Frontal cortex (tissue), 4 donors: ENCODE measurements around the gene MAP4K3. TPM values are rescaled to one million over a fixed set of nuclear protein-coding genes. Genes with fewer than 3 reads are reported as not detected.
A peak's percentile ranks its signal among the peaks of the same experiment; 100 is the strongest.
"Not testable (repeated sequence)": the region's sequence is repeated elsewhere in the genome, so short reads cannot be mapped to it uniquely, and the experiment has no call there.

ENCODE experiments used
- DNase-seq, 2 donors: peaks; one replicate each; pipeline ENCODE4 v3.0.0; 2012; ENCODE audit warnings: low spot score in 2 of 2
- FAIRE-seq: peaks from 2 replicates; lab custom pipeline; 2012; peaks lifted over from hg19 to GRCh38; lab: Jason Lieb, UNC
- total RNA-seq: library from RNA; depleted of rRNA; stranded (reverse); fragments of >200 nt; gene quantifications from one replicate; pipeline ENCODE4 v1.2.3, GENCODE V29; 2014
- donor health status: control.
- donor health status: control.
- donor health status: control.

MAP4K3 gene
- total RNA-seq, 1 donor from 2014 or later, result 104 TPM

DNA sequence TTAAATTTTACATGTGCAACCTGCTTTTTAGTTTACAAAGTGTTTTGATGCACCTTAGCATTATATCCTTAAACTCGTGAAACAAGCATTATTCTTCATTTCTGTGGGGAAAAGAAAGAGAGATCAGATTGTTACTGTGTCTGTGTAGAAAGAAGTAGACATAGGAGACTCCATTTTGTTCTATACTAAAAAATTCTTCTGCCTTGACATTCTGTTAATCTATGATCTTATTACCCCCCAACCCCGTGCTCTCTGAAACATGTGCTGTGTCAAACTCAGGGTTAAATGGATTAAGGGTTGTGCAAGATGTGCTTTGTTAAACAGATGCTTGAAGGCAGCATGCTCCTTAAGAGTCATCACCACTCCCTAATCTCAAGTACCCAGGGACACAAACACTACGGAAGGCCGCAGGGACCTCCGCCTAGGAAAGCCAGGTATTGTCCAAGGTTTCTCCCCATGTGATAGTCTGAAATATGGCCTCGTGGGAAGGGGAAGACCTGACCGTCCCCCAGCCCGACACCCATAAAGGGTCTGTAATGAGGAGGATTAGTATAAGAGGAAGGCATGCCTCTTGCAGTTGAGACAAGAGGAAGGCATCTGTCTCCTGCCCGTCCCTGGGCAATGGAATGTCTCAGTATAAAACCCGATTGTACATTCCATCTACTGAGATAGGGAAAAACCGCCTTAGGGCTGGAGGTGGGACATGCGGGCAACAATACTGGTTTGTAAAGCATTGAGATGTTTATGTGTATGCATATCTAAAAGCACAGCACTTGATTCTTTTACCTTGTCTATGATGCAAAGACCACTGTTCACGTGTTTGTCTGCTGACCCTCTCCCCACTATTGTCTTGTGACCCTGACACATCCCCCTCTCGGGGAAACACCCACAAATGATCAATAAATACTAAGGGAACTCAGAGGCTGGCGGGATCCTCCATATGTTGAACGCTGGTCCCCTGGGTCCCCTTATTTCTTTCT is 115.7 kb downstream of the MAP4K3 start:
- not testable (repeated sequence) for DNase-seq, FAIRE-seq

DNA sequence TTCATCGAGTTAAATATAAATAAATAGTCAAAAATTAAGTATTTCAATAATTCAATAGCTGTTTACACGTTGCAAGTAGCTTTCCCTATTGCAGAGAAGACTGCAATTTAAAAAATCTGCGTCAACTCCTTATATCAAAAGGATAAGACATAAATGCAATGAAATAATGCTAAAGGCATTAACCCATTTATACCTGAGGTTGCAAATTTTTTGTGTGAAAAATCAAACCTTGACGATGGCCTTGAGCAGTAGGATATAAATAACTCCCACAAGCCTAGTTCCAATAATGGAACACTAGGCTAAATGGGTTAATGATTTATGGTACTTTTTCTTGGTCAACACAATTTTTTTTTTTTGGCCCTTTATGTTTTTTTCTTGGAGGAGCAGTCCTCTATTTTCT is 116.9 kb downstream of the MAP4K3 start:
- no peak for FAIRE-seq
- no peak for DNase-seq

DNA sequence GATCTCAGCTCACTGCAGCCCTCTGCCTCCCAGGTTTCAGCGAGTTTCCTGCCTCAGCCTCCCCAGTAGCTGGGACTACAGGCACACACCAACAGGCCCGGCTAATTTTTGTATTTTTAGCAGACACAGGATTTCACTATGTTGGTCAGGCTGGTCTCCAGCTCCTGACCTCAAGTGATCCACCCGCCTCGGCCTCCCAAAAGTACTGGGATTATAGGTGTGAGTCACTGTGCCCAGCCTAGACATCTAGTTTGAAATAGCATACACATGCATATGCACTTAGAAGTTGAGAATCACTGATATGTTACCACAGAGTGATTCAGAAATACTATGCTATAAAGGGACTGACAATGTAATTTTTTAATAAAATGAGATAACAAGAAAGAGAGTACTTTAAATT is 123.5 kb downstream of the MAP4K3 start:
- no peak for DNase-seq
- no peak for FAIRE-seq

DNA sequence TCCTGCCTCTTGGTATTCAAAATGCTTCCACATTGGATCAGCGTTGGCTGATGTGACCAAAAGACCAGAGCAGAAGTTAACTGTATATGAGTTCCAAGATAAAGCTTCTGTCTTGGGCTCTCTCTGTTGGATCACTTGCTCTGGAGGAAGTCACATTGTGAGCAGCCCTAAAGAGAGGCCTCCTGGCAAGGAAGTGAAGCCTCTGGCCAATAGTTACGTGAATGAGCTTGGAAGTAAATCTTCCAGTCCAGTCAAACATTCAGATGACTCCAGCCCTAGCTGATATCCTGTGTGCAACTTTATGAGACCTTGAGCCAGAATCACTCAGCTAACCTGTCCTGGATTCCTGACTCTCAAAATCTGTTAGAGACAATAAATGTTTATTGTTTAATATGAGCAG is 125.6 kb downstream of the MAP4K3 start:
- DNase-seq (no peak), FAIRE-seq (no peak)

DNA sequence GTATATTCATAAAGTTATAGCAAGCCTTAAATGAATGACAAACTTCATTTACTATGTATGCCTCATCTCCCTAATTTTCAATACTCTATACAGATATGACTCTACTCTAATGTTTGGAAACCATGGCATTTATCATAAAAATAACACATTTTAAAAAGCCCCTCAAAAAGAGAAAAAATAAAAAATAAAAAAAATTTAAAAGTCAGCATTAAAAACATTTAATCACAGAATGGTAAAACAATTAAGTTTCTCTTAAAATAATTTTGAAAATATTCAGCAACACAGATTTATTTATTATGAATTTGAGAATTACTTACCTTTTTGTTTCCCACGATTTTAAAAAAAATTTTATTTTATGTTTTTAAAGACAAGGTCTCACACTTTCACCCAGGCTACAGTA is 128.3 kb downstream of the MAP4K3 start:
- DNase-seq (no peak), FAIRE-seq (peak; percentile 82)

DNA sequence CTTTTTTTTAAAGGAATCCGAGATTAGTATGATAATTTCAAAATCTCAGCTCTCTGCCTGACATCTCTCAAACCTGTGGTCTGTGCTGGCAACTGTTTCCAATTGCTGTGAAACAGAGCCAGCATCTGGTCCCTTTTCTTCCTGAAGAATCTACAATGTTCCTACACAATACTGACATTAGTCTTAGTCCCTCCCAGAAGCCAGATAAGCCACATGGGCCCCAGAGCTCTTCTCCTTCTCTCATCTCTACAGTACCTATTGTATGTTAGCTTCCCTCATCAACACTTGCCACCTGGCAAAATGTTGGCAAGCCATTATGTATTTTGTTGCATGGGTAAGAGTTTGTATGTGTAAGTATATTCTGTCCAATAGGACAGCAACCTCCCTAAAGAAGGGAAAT is 130.5 kb downstream of the MAP4K3 start:
- no peak for DNase-seq
- no peak for FAIRE-seq

GRCh38 chr2:39304729-39305128 is 132.4 kb downstream of the MAP4K3 start:
- FAIRE-seq (no peak), DNase-seq (no peak)

DNA sequence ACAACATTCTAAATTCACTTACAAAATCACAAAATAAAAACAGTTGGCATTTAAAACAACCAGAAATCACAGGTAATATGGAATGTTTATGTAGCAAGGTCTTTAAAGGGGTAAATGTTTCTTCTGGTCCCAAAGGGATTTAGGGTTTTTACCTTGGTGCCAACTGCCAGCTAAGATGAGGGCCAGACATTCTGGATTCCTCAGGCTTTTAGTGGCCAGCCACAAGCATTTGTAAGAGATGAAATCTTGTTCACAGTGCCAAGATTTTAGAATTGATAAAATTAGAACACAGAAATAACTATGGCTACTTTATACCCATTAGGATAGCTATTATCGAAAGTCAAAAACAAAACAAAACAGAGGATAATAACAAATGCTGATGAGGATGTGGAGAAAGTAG is 132.9 kb downstream of the MAP4K3 start:
- FAIRE-seq, result no peak
- no peak for DNase-seq

DNA sequence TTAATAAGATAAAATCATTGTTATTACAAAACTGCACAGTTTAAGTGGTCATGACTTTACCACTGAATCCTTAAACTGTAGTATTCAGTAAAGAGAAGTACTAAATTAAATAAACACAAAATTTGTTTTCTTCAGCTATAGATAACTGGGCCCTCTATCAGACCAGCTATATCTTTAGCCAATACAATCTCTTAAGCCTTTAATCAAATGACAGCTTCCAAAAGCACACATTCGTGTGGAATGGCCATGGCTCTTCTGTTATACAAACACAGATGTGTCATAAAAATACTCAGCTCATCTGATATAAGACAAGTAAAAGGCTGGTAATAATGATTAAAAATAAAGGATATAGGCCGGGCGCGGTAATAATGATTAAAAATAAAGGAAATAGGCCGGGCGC is 135.7 kb downstream of the MAP4K3 start:
- FAIRE-seq (no peak), DNase-seq (no peak)

GRCh38 chr2:39300044-39300978 is 136.8 kb downstream of the MAP4K3 start:
- FAIRE-seq (peak; percentile 75), DNase-seq (no peak)

DNA sequence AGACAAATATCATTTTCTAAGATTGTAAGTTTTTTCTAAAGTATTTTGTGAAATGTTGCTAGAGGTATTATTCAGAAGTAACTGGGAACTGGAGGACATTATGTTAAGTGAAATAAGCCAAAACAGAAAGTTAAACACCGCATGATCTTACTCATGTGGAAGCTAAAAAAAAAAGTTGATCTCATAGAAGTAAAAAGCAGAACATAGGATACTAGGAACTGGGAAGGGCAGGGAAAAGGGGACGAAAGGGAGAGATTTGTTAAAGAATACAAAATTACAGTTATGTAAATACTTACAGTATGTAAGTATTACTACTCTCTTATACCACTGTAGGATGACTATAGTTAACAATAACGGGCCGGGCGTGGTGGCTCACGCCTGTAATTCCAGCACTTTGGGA is 146.7 kb downstream of the MAP4K3 start:
- DNase-seq, result no peak
- no peak for FAIRE-seq

- no peak for DNase-seq
- FAIRE-seq, result no peak
These were observed 147.5 kb downstream of the MAP4K3 start for GRCh38 chr2:39289609-39290008.

- no peak for DNase-seq
These were observed 153.5 kb downstream of the MAP4K3 start for GRCh38 chr2:39283561-39283960.

GRCh38 chr2:39281391-39281790 is 155.7 kb downstream of the MAP4K3 start:
- FAIRE-seq (no peak), DNase-seq (no peak)

More at GRCh38 chr2:39283561-39283960, 153.5 kb downstream of the MAP4K3 start:
- no peak for FAIRE-seq

DNA sequence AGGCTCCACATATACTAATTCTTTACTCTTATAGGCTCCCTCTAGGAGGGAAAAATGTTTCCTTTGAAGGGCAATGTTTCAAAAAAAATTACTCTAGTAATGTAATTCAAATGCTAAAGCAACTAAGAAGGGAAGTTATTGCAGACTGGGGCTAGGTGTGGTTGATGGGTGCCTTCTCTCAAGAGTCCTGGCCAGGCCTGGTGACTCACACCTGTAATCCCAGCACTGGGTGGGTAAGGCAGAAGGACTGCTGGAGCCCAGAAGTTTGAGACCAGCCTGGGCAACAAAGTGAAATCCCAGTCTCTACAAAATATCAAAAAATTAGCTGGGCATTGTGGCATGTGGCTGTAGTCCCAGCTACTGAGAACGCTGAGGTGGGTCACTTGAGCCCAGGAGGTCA is 162.1 kb downstream of the MAP4K3 start:
- DNase-seq (no peak), FAIRE-seq (no peak)

- DNase-seq, result no peak
- FAIRE-seq, result no peak
These were observed 167.1 kb downstream of the MAP4K3 start for GRCh38 chr2:39269941-39270340.

DNA sequence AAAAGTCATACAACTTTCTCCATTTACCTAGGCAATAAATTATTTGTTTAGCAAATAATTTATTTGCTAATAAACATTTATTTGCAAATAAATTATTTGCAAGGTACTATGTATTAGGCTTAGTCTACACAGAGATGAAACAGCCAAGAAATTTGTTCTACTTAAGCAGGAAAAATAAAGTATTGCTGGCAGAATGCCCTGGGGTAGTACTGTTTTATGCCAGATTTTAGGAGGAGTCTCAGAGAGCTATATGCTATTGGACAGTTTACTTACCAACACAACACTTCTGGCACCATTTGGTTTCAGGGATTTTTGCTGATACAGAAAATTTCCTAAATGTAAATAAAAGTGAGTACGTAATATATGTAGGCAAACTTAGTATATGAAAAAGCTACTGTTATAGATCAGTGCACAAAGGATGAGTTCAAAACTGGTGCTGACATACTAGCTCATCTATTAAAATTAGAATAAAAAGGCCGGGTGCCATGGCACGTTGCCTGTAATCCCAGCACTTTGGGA is 170.1 kb downstream of the MAP4K3 start:
- no peak for FAIRE-seq

DNA sequence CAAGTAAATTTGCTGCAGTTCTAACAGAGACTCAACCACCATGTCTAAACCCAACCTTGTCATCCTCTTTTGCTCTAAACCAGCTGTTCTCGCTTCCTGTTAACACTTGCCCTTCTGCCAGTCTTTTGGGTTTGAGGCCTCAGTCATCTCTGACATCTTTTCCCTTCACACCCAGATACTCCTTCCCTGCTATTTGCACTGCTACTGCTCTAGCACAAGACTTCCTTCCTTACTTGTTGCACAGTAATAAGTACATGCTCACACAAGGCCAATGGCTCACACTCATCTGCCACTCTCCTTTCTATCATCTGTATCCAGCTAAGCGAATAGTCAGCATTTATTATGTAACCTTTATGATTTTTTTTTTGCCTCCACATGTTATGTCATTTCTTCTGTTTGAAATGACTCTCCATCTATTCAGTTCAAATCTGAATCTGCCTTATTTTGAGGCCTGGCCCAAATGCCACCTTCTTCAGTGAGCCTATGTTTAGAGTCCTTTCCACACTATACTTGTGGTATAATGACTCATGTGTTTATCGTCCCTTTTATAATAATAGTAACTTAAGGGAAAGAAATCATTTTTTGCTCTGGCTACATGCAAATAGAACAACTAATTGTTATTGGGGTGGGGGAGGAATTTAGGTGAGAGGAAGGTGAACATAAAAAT is 170.8 kb downstream of the MAP4K3 start:
- DNase-seq (no peak), FAIRE-seq (no peak)

More for the DNA sequence above, 170.1 kb downstream of the MAP4K3 start:
- DNase-seq, result no peak

DNA sequence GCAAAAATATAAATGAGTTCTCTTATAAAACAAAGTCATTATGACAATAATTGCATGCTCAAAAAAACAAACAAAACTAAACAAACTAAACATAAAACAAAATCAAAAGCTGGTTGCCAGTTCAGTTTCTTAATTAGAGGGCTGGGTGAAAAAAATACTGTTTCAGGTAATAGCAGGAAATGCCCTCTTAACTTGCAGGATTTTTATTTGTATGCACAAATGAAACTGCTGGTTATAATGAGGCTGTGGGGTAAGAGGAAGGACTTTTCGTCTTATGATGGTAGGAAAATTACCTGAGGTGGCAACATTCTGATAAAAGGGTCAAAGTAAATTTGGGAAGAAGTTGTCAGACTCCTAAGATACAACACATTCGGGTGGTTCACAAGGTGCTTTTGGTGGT is 171.8 kb downstream of the MAP4K3 start:
- no peak for DNase-seq
- FAIRE-seq, result no peak

GRCh38 chr2:39264733-39265132 is 172.4 kb downstream of the MAP4K3 start:
- DNase-seq (no peak), FAIRE-seq (no peak)
